ENCODE results near the gene ARHGEF10L.
"Not testable (repeated sequence)": the region's sequence is repeated elsewhere in the genome, so short reads cannot be mapped to it uniquely, and the experiment has no call there.

Gene ARHGEF10L

GRCh38 chr1:17629046-17629445, 89.5 kb downstream of the ARHGEF10L start:
- H3K27ac ChIP-seq (ENCODE audit: extremely low read depth, low read depth, low read length); H3K9me3 ChIP-seq (ENCODE audit: control insufficient read depth, insufficient read depth, low read depth, low read length); H3K4me1 ChIP-seq (ENCODE audit: control insufficient read depth, insufficient read depth, low read length); H3K4me3 ChIP-seq (ENCODE audit: low read depth, low read length); POLR2A ChIA-PET: not testable (repeated sequence)
- H3K36me3 ChIP-seq (ENCODE audit: control insufficient read depth in 2 of 2, insufficient read depth in 1 of 2, low read length in 2 of 2), result peaks cover 0 to 37% of the 10 kb centered on the region in 2 experiments; a peak in 1 of 3 replicates
- TF ChIP-seq ZNF121 (tag by site-specific recombination; IDR thresholded peaks at IDR 0.05), result peak; percentile 72
- CTCF ChIA-PET, result interaction anchor here (0.6 to 1.2 kb wide), 4 partner anchors 11 to 1190 kb away, joined by 3 to 6 read pairs (median 4); no protein-coding TSS in a partner anchor

GRCh38 chr1:17629460-17629859, 90.0 kb downstream of the ARHGEF10L start:
- peaks cover 0 to 34% of the 10 kb centered on the region in 2 experiments; a peak in 1 of 3 replicates for H3K36me3 ChIP-seq (ENCODE audit: control insufficient read depth in 2 of 2, insufficient read depth in 1 of 2, low read length in 2 of 2)
- TF ChIP-seq KLF16 (tag by site-specific recombination; IDR thresholded peaks at IDR 0.05) (no peak), ZNF664 (tag by site-specific recombination; IDR thresholded peaks at IDR 0.05) (no peak), CTCF (tag by site-specific recombination; IDR thresholded peaks at IDR 0.05) (peak; percentile 27; the same call in 1 of the 2 replicates), ELK4 (IDR thresholded peaks at IDR 0.05; ENCODE audit: borderline replicate concordance, low read depth, low read length) (no peak), ZBTB17 (tag by site-specific recombination; IDR thresholded peaks at IDR 0.05) (no peak), SP3 (tag by site-specific recombination; IDR thresholded peaks at IDR 0.05) (no peak)
- no peaks in the 10 kb centered on the region for H3K9me3 ChIP-seq (ENCODE audit: control insufficient read depth, insufficient read depth, low read depth, low read length)
- no peak overlapping the region for H3K4me3 ChIP-seq (ENCODE audit: low read depth, low read length)
- POLR2A ChIA-PET, result no interaction called here
- H3K4me1 ChIP-seq (ENCODE audit: control insufficient read depth, insufficient read depth, low read length), result no peaks in the 10 kb centered on the region
- CTCF ChIA-PET, result interaction anchor here (0.6 to 1.2 kb wide), 3 partner anchors 11 to 127 kb away, joined by 3 to 6 read pairs (median 3); no protein-coding TSS in a partner anchor
- H3K27ac ChIP-seq (ENCODE audit: extremely low read depth, low read depth, low read length), result no peak overlapping the region

GRCh38 chr1:17630048-17630830, 90.7 kb downstream of the ARHGEF10L start:
- H3K4me1 ChIP-seq (ENCODE audit: control insufficient read depth, insufficient read depth, low read length), result no peaks in the 10 kb centered on the region
- no peak overlapping the region for H3K4me3 ChIP-seq (ENCODE audit: low read depth, low read length)
- ChIA-PET CTCF (interaction anchor here (0.6 to 0.8 kb wide), 2 partner anchors 26 to 272 kb away, joined by 4 read pairs; no protein-coding TSS in a partner anchor), POLR2A (no interaction called here)
- no peaks in the 10 kb centered on the region for H3K9me3 ChIP-seq (ENCODE audit: control insufficient read depth, insufficient read depth, low read depth, low read length)
- peaks cover 0 to 40% of the 10 kb centered on the region in 2 experiments; a peak in 1 of 3 replicates for H3K36me3 ChIP-seq (ENCODE audit: control insufficient read depth in 2 of 2, insufficient read depth in 1 of 2, low read length in 2 of 2)
- H3K27ac ChIP-seq (ENCODE audit: extremely low read depth, low read depth, low read length), result no peak overlapping the region
- TF ChIP-seq ZNF114 (tag by site-specific recombination; IDR thresholded peaks at IDR 0.05), result no peak
- no peak for TF ChIP-seq ZBTB6 (tag by site-specific recombination; IDR thresholded peaks at IDR 0.05)
- no peak for TF ChIP-seq ZBTB21 (tag by site-specific recombination; IDR thresholded peaks at IDR 0.05)
- no peak for TF ChIP-seq ZBTB17 (tag by site-specific recombination; IDR thresholded peaks at IDR 0.05)
- no peak for TF ChIP-seq ZNF292 (tag by site-specific recombination; IDR thresholded peaks at IDR 0.05; ENCODE audit: borderline replicate concordance, low read depth)
- TF ChIP-seq PRDM1 (tag by site-specific recombination; IDR thresholded peaks at IDR 0.05), result no peak
- TF ChIP-seq ZNF354C (tag by site-specific recombination; IDR thresholded peaks at IDR 0.05; ENCODE audit: borderline replicate concordance, low read depth), result no peak
- no peak for TF ChIP-seq ZFP3 (tag by site-specific recombination; IDR thresholded peaks at IDR 0.05; ENCODE audit: low read depth)
- no peak for TF ChIP-seq ZNF423 (tag by site-specific recombination; IDR thresholded peaks at IDR 0.05)
- no peak for TF ChIP-seq ZNF837 (tag by site-specific recombination; IDR thresholded peaks at IDR 0.05)
- no peak for TF ChIP-seq SP2 (tag by site-specific recombination; IDR thresholded peaks at IDR 0.05)
